A549 (cell line): ENCODE results near the gene NRXN3. TPM values are rescaled to one million over a fixed set of nuclear protein-coding genes. Genes with fewer than 3 reads are reported as not detected.

Source experiments
- ATAC-seq, 2 experiments: fragments of 200-7000 bp in 1 of 2; fragments of >200 bp in 1 of 2; cut with Nextera tagmentation in 1 of 2; cut with Tn5 transposase in 1 of 2; 3 replicates each; pipeline versions ENCODE4 v1.8.0 to v1.9.1; 2018 to 2020; ENCODE audit warnings: mild to moderate bottlenecking in 1 of 2, moderate library complexity in 1 of 2
- CTCF ChIA-PET: fragments of 300-600 bp; sonication (Branson Sonifier 250); formaldehyde crosslinking; extraction: SDS; loops from one replicate; lab custom pipeline; 2021; ENCODE audit warnings: antibody characterized with exemption, inconsistent platforms; lab: Yijun Ruan, JAX
- POLR2A ChIA-PET: fragments of 350-600 bp; formaldehyde crosslinking; extraction: SDS; loops from one replicate; lab custom pipeline; 2021; ENCODE audit warnings: antibody characterized with exemption, inconsistent platforms; lab: Yijun Ruan, JAX
- DNase-seq, 2 experiments: peaks; one replicate each; pipeline versions ENCODE4 v3.0.0 to v3.0.0-alpha.2; 2011 to 2016; ENCODE audit warnings: low read depth in 1 of 2, low spot score in 1 of 2
- FAIRE-seq: peaks from 2 replicates; lab custom pipeline; 2011; peaks lifted over from hg19 to GRCh38; lab: Jason Lieb, UNC
- H3K27ac ChIP-seq, 2 experiments: fragments of >200 bp; sonication (Bioruptor Twin); formaldehyde crosslinking; 3 replicates each; pipeline ENCODE4 v1.5.1; 2016 to 2017
- H3K4me1 ChIP-seq: fragments of >200 bp; sonication (Bioruptor Twin); formaldehyde crosslinking; 3 replicates; pipeline ENCODE4 v1.6.1; 2016
- H3K4me2 ChIP-seq: fragments of >200 bp; sonication (Bioruptor Twin); formaldehyde crosslinking; 3 replicates; pipeline ENCODE4 v1.6.1; 2016
- H3K4me3 ChIP-seq: fragments of >200 bp; sonication (Bioruptor Twin); formaldehyde crosslinking; 3 replicates; pipeline ENCODE4 v1.5.1; 2016
- H3K9me3 ChIP-seq: fragments of >200 bp; sonication (Bioruptor Twin); formaldehyde crosslinking; 3 replicates; pipeline ENCODE4 v1.6.1; 2016
- ATOH8 ChIP-seq: fragments of 250-450 bp; sonication (Bioruptor Pico); IDR thresholded peaks from 2 replicates; pipeline ENCODE4 v1.5.0; 2020; ENCODE audit warnings: low read depth, mild to moderate bottlenecking, moderate library complexity
- BHLHE40 ChIP-seq: IDR thresholded peaks from 2 replicates; pipeline ENCODE4 v1.6.1; 2012; ENCODE audit warnings: low read depth, low read length, inconsistent platforms
- CBX8 ChIP-seq: fragments of 200-600 bp; sonication (generic); IDR thresholded peaks from 2 replicates; pipeline ENCODE4 v1.6.1; 2016
- EP300 ChIP-seq, 2 experiments: fragments of >200 bp; sonication (Bioruptor Twin); formaldehyde crosslinking; IDR thresholded peaks; 2 replicates in 1 of 2; 3 replicates in 1 of 2; pipeline ENCODE4 v1.6.1; 2016 to 2017
- ESRRA ChIP-seq: fragments of 150-350 bp; IDR thresholded peaks from 2 replicates; pipeline ENCODE4 v1.6.1; 2014; ENCODE audit warnings: mild to moderate bottlenecking, low read length, borderline replicate concordance
- HDAC2 ChIP-seq: fragments of 200-600 bp; sonication (generic); IDR thresholded peaks from 2 replicates; pipeline ENCODE4 v1.6.1; 2016
- HEYL ChIP-seq: fragments of 250-450 bp; sonication (Bioruptor Pico); IDR thresholded peaks from 2 replicates; pipeline ENCODE4 v1.8.0; 2021; ENCODE audit warnings: mild to moderate bottlenecking, moderate library complexity
- HOXA7 ChIP-seq: fragments of 250-450 bp; sonication (Bioruptor Pico); IDR thresholded peaks from 2 replicates; pipeline ENCODE4 v1.5.0; 2020; ENCODE audit warnings: mild to moderate bottlenecking, moderate library complexity
- HOXB13 ChIP-seq: fragments of 250-450 bp; sonication (Bioruptor Pico); IDR thresholded peaks from 2 replicates; pipeline ENCODE4 v1.5.0; 2020; ENCODE audit warnings: low read depth, mild to moderate bottlenecking, moderate library complexity
- JUN ChIP-seq, 2 experiments: fragments of >200 bp; sonication (Bioruptor Twin); formaldehyde crosslinking; IDR thresholded peaks; 2 replicates in 1 of 2; 3 replicates in 1 of 2; pipeline ENCODE4 v1.6.1; 2016 to 2017
- KDM5A ChIP-seq: fragments of 200-600 bp; sonication (generic); IDR thresholded peaks from 2 replicates; pipeline ENCODE4 v1.6.1; 2016; ENCODE audit warnings: antibody characterized with exemption, mild to moderate bottlenecking
- MAFK ChIP-seq: fragments of 450-650 bp; IDR thresholded peaks from 2 replicates; pipeline ENCODE4 v1.6.1; 2014; ENCODE audit not compliant: partially characterized antibody
- PHF8 ChIP-seq: fragments of 200-600 bp; sonication (generic); IDR thresholded peaks from 2 replicates; pipeline ENCODE4 v1.6.1; 2016; ENCODE audit warnings: low read depth, mild to moderate bottlenecking, antibody characterized with exemption, moderate library complexity, borderline replicate concordance
- RARB ChIP-seq: fragments of 250-450 bp; sonication (Bioruptor Pico); IDR thresholded peaks from 2 replicates; pipeline ENCODE4 v1.8.0; 2021; ENCODE audit warnings: mild to moderate bottlenecking, moderate library complexity
- RCOR1 ChIP-seq: fragments of 150-350 bp; IDR thresholded peaks from 2 replicates; pipeline ENCODE4 v1.6.1; 2014; ENCODE audit warnings: antibody characterized with exemption, low read length, low read depth
- RNF2 ChIP-seq: fragments of 200-600 bp; sonication (generic); IDR thresholded peaks from 2 replicates; pipeline ENCODE4 v1.6.1; 2016; ENCODE audit warnings: low read depth, mild to moderate bottlenecking, antibody characterized with exemption, moderate library complexity, borderline replicate concordance
- ZFP36 ChIP-seq: fragments of 450-650 bp; IDR thresholded peaks from 2 replicates; pipeline ENCODE4 v1.6.1; 2014; ENCODE audit warnings: borderline replicate concordance; ENCODE audit not compliant: partially characterized antibody
- ZNF302 ChIP-seq: fragments of 250-450 bp; sonication (Bioruptor Pico); IDR thresholded peaks from 2 replicates; pipeline ENCODE4 v1.9.0; 2021; ENCODE audit warnings: inconsistent platforms, mild to moderate bottlenecking, moderate library complexity
- WGBS: methylation state at CpG from one replicate; pipeline ENCODE4 v1.1.6; 2017; ENCODE audit errors: missing lambda C conversion rate; 5-methylcytosine and 5-hydroxymethylcytosine counted together
- polyA plus RNA-seq, 4 experiments: library from polyadenylated mRNA; depleted of rRNA in 3 of 4; stranded (reverse); fragments of >200 nt; fragmentation: RNase III in 1 of 4; extraction: RNeasy Plus Mini Kit Qiagen cat#74134 plus additional on column Dnase treatment in 1 of 4; gene quantifications; 2 replicates in 3 of 4; 3 replicates in 1 of 4; pipeline ENCODE4 v1.2.3, GENCODE V29; 2011 to 2017
- TF ChIP-seq, protein P1 (sequence below): fragments of 250-450 bp; sonication (Bioruptor Pico); IDR thresholded peaks from 2 replicates; pipeline ENCODE4 v1.5.0; 2021; ENCODE audit warnings: mild to moderate bottlenecking, moderate library complexity, borderline replicate concordance
- TF ChIP-seq, protein P2 (sequence below): fragments of 450-650 bp; IDR thresholded peaks from 2 replicates; pipeline ENCODE4 v1.6.1; 2014; ENCODE audit warnings: antibody characterized with exemption
- TF ChIP-seq, protein P3 (sequence below): IDR thresholded peaks from 2 replicates; pipeline ENCODE4 v1.6.1; 2012; ENCODE audit warnings: low read depth, borderline replicate concordance
- TF ChIP-seq, protein P4 (sequence below): IDR thresholded peaks from 2 replicates; pipeline ENCODE4 v1.6.1; 2012

Gene NRXN3
- polyA plus RNA-seq, 2 of the 4 experiments (the other 2 are of a cell fraction) = 0.62 to 2.3 TPM

- peak overlapping the region; percentile 72 for H3K4me2 ChIP-seq
- no peaks in the 10 kb centered on the region for H3K9me3 ChIP-seq
- no peak overlapping the region for H3K4me3 ChIP-seq
- TF ChIP-seq RCOR1 (no peak), JUN (IDR thresholded peaks at IDR 0.05) (peak in 1 of 2 experiments; percentile 11; a peak in 1 of 5 replicates), ZFP36 (no peak), ESRRA (0 out of 2 replicates have a peak, but pooled peaks have one; percentile 60), ATOH8 (no peak), HDAC2 (no peak)
- TF ChIP-seq, protein P1, sequence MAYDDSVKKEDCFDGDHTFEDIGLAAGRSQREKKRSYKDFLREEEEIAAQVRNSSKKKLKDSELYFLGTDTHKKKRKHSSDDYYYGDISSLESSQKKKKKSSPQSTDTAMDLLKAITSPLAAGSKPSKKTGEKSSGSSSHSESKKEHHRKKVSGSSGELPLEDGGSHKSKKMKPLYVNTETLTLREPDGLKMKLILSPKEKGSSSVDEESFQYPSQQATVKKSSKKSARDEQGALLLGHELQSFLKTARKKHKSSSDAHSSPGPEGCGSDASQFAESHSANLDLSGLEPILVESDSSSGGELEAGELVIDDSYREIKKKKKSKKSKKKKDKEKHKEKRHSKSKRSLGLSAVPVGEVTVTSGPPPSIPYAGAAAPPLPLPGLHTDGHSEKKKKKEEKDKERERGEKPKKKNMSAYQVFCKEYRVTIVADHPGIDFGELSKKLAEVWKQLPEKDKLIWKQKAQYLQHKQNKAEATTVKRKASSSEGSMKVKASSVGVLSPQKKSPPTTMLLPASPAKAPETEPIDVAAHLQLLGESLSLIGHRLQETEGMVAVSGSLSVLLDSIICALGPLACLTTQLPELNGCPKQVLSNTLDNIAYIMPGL (CRISPR knock-in tag) = no peak
- TF ChIP-seq, protein P2, sequence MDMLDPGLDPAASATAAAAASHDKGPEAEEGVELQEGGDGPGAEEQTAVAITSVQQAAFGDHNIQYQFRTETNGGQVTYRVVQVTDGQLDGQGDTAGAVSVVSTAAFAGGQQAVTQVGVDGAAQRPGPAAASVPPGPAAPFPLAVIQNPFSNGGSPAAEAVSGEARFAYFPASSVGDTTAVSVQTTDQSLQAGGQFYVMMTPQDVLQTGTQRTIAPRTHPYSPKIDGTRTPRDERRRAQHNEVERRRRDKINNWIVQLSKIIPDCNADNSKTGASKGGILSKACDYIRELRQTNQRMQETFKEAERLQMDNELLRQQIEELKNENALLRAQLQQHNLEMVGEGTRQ = no peak
- H3K4me1 ChIP-seq = peaks cover 54% of the 10 kb centered on the region
- WGBS = 2% methylated on average over 3 of the region's 3 CpGs
- DNase-seq (peak in 1 of 2 experiments; percentile 34), FAIRE-seq (no peak), ATAC-seq (peak; percentile 57 to 69)
- ChIA-PET CTCF (interaction anchor here (0.6 kb wide), 1 partner anchor 525 kb away, joined by 5 read pairs; no protein-coding TSS in a partner anchor), POLR2A (no interaction called here)
- H3K27ac ChIP-seq = peak overlapping the region; percentile 72 to 78
Measured at GRCh38 chr14:79515158-79515557, 1345.0 kb downstream of the NRXN3 start.

DNA sequence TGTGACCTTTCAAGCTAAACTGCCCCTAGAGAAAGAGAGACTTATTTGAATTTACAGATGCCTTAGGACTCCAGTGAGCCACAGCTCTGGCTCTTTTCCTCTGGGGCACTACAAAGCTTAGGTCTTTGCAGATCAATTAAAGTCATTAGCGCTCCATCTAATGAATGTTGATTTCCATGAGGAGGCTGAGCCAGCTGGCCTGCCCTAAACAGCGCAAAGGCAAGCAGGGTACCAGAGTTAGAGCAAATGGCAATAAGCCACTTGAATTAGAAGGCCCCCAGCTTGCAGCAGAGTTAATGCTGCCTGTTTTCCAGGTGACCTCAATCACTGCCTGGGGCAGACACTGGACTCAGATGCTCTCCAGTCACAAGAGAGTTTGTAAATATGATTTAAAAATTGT lies 1345.8 kb downstream of the NRXN3 start:
- Histone ChIP-seq H3K27ac (peak overlapping the region; percentile 72 to 78), H3K4me1 (peaks cover 46% of the 10 kb centered on the region), H3K4me2 (peak overlapping the region; percentile 72), H3K4me3 (no peak overlapping the region), H3K9me3 (peaks cover 2% of the 10 kb centered on the region; the same call in 1 of the 3 replicates)
- ChIA-PET CTCF (no interaction called here), POLR2A (no interaction called here)
- TF ChIP-seq, protein P1 (CRISPR knock-in tag) = no peak
- TF ChIP-seq RNF2 (no peak), HEYL (CRISPR knock-in tag) (no peak), BHLHE40 (no peak), RARB (CRISPR knock-in tag) (no peak), RCOR1 (no peak)
- TF ChIP-seq, protein P2 = no peak
- ATAC-seq = no peak
- no peak for DNase-seq
- 87% methylated on average over 2 of the region's 2 CpGs for WGBS
- FAIRE-seq = no peak

- ATAC-seq (no peak), FAIRE-seq (no peak), DNase-seq (no peak)
- POLR2A ChIA-PET = no interaction called here
- peaks cover 10% of the 10 kb centered on the region; the same call in 1 of the 3 replicates for H3K9me3 ChIP-seq
- CTCF ChIA-PET = no interaction called here
- no peak overlapping the region for H3K4me3 ChIP-seq
- no peak overlapping the region for H3K27ac ChIP-seq
- H3K4me2 ChIP-seq = no peak overlapping the region
- no peaks in the 10 kb centered on the region for H3K4me1 ChIP-seq
- TF ChIP-seq EP300 (IDR thresholded peaks at IDR 0.05) (no peak), PHF8 (no peak), ZFP36 (no peak), HEYL (CRISPR knock-in tag) (no peak), CBX8 (no peak), HOXA7 (CRISPR knock-in tag) (no peak), HOXB13 (CRISPR knock-in tag) (no peak), MAFK (no peak), ZNF302 (CRISPR knock-in tag) (no peak), KDM5A (no peak)
- TF ChIP-seq, protein P3, sequence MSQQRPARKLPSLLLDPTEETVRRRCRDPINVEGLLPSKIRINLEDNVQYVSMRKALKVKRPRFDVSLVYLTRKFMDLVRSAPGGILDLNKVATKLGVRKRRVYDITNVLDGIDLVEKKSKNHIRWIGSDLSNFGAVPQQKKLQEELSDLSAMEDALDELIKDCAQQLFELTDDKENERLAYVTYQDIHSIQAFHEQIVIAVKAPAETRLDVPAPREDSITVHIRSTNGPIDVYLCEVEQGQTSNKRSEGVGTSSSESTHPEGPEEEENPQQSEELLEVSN = no peak
- TF ChIP-seq, protein P4, sequence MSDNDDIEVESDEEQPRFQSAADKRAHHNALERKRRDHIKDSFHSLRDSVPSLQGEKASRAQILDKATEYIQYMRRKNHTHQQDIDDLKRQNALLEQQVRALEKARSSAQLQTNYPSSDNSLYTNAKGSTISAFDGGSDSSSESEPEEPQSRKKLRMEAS = no peak
- TF ChIP-seq, all 56 proteins: peak for 0
- 79% methylated on average over 3 of the region's 3 CpGs for WGBS
Measured at GRCh38 chr14:79525416-79525815, 1355.2 kb downstream of the NRXN3 start.
